SK-N-SH treated with all-trans-retinoic acid at 6 μM for 48 hours (cell line): ENCODE data around the gene NAA15.

ENCODE experiments used
- ATAC-seq: fragments of 200-7000 bp; cut with Tn5 transposase; 3 replicates; pipeline ENCODE4 v1.9.1; 2020; ENCODE audit warnings: mild to moderate bottlenecking, moderate library complexity
- ARNTL ChIP-seq: fragments of 450-650 bp; formaldehyde crosslinking; IDR thresholded peaks from 2 replicates; pipeline ENCODE4 v1.5.0; 2020; ENCODE audit warnings: low read depth, mild to moderate bottlenecking, moderate library complexity, borderline replicate concordance
- BACH2 ChIP-seq: fragments of 250-450 bp; sonication (Bioruptor Pico); IDR thresholded peaks from 2 replicates; pipeline ENCODE4 v1.9.0; 2021; ENCODE audit warnings: mild to moderate bottlenecking, borderline replicate concordance
- GLIS3 ChIP-seq: fragments of 250-450 bp; sonication (Bioruptor Pico); IDR thresholded peaks from 2 replicates; pipeline ENCODE4 v1.5.0; 2020; ENCODE audit warnings: mild to moderate bottlenecking, moderate library complexity
- ISL1 ChIP-seq: fragments of 250-450 bp; sonication (Bioruptor Pico); IDR thresholded peaks from 2 replicates; pipeline ENCODE4 v2.1.2; 2022; ENCODE audit warnings: mild to moderate bottlenecking, moderate library complexity
- OSR1 ChIP-seq: fragments of 250-450 bp; sonication (Bioruptor Pico); IDR thresholded peaks from 2 replicates; pipeline ENCODE4 v1.8.0; 2022; ENCODE audit warnings: moderate library complexity, mild to moderate bottlenecking, inconsistent platforms
- RARB ChIP-seq: fragments of 250-450 bp; sonication (Bioruptor Pico); IDR thresholded peaks from 2 replicates; pipeline ENCODE4 v1.8.0; 2021; ENCODE audit warnings: mild to moderate bottlenecking, moderate library complexity
- SNAI2 ChIP-seq: fragments of 250-450 bp; sonication (Bioruptor Pico); IDR thresholded peaks from 2 replicates; pipeline ENCODE4 v1.5.0; 2020; ENCODE audit warnings: mild to moderate bottlenecking, moderate library complexity
- ZC3H10 ChIP-seq: fragments of 250-450 bp; sonication (Bioruptor Pico); IDR thresholded peaks from 2 replicates; pipeline ENCODE4 v1.5.1; 2021; ENCODE audit warnings: mild to moderate bottlenecking, moderate library complexity
- ZFP3 ChIP-seq: fragments of 250-450 bp; sonication (Bioruptor Pico); IDR thresholded peaks from 2 replicates; pipeline ENCODE4 v1.5.0; 2020; ENCODE audit warnings: mild to moderate bottlenecking, moderate library complexity
- ZFP30 ChIP-seq: fragments of 450-650 bp; formaldehyde crosslinking; IDR thresholded peaks from 2 replicates; pipeline ENCODE4 v1.5.0; 2022; ENCODE audit warnings: mild to moderate bottlenecking, moderate library complexity
- ZNF565 ChIP-seq: fragments of 450-650 bp; formaldehyde crosslinking; conservative IDR thresholded peaks from 2 replicates; pipeline ENCODE4 v1.5.0; 2020; ENCODE audit warnings: low read depth, mild to moderate bottlenecking, moderate library complexity
- ZNF70 ChIP-seq: fragments of 450-650 bp; formaldehyde crosslinking; IDR thresholded peaks from 2 replicates; pipeline ENCODE4 v1.5.0; 2020; ENCODE audit warnings: mild to moderate bottlenecking, moderate library complexity
- ZNF8 ChIP-seq: fragments of 450-650 bp; formaldehyde crosslinking; IDR thresholded peaks from 2 replicates; pipeline ENCODE4 v1.5.0; 2020; ENCODE audit warnings: mild to moderate bottlenecking, moderate library complexity
- TF ChIP-seq, protein P1 (sequence below): fragments of 250-450 bp; sonication (Bioruptor Pico); IDR thresholded peaks from 2 replicates; pipeline ENCODE4 v1.5.1; 2021; ENCODE audit warnings: mild to moderate bottlenecking, moderate library complexity
- TF ChIP-seq, protein P2 (sequence below): fragments of 250-450 bp; sonication (Bioruptor Pico); IDR thresholded peaks from 2 replicates; pipeline ENCODE4 v1.5.0; 2020; ENCODE audit warnings: mild to moderate bottlenecking, moderate library complexity
- TF ChIP-seq, protein P3 (sequence below): fragments of 250-450 bp; sonication (Bioruptor Pico); IDR thresholded peaks from 2 replicates; pipeline ENCODE4 v1.5.1; 2020; ENCODE audit warnings: low read depth, mild to moderate bottlenecking, moderate library complexity
- TF ChIP-seq, protein P4 (sequence below): fragments of 250-450 bp; sonication (Bioruptor Pico); IDR thresholded peaks from 2 replicates; pipeline ENCODE4 v1.8.0; 2021; ENCODE audit warnings: low read depth, mild to moderate bottlenecking, moderate library complexity, borderline replicate concordance
- TF ChIP-seq, protein P5 (sequence below): fragments of 250-450 bp; sonication (Bioruptor Pico); IDR thresholded peaks from 2 replicates; pipeline ENCODE4 v1.8.0; 2020; ENCODE audit warnings: mild to moderate bottlenecking, moderate library complexity, borderline replicate concordance

NAA15 gene

DNA sequence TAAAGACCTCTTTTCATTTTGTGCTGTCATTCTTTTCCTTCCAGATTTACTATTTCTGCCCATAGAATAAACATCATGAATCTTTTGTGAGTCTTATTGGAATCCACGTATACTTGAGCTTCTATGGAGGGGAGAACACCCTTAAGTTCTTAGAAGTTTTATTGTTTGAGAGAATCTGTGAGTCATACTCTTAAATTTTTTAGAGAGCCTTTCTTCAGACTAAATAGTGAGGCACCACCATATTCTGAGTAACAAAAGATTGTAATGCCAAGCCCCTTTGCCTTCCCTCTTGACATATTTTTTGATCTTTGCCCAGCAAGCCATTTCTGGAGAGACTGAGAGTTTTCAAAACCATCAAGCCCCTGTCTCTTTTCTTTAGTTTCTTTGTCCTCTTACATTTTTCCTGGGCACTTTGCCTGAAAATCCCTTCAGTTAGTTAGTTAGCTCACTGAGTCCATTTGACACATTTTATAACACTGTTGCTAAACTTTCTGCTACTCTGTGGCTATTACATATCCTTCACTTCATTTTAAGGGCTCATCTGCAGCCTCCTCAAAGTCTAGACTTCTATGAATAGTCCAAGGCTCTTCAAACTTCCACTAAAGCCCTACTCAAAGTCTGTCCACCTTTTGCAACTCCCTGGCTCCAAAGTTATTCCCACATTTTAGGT, 66.3 kb downstream of the NAA15 start:
- no peak for TF ChIP-seq ZFP30 (CRISPR knock-in tag)
- no peak for TF ChIP-seq GLIS3 (CRISPR knock-in tag)
- TF ChIP-seq ZC3H10 (CRISPR knock-in tag): no peak
- TF ChIP-seq ARNTL (CRISPR knock-in tag): no peak
- no peak for TF ChIP-seq RARB (CRISPR knock-in tag)
- 0 out of 3 replicates have a peak, but pooled peaks have one; percentile 34 for ATAC-seq

DNA sequence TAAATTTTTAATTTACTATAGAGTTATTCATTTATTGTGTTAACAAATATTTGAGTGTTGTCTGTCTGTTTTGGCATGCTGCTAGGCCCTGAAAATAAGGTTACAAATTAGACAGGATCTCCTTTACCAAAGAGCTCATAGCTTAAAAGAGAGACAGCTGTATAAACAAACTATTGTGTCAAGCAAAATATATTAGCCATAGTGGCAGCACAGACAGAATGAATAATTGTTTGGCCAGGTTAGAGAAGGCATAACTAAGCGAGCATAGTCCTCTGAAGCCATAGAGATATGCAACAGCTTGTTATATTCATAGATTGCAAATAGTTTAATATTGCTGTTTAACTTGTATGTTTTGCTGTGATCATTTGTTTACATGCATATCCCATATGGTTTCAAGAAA, 67.7 kb downstream of the NAA15 start:
- no peak for TF ChIP-seq ISL1 (CRISPR knock-in tag)
- TF ChIP-seq, protein P1, sequence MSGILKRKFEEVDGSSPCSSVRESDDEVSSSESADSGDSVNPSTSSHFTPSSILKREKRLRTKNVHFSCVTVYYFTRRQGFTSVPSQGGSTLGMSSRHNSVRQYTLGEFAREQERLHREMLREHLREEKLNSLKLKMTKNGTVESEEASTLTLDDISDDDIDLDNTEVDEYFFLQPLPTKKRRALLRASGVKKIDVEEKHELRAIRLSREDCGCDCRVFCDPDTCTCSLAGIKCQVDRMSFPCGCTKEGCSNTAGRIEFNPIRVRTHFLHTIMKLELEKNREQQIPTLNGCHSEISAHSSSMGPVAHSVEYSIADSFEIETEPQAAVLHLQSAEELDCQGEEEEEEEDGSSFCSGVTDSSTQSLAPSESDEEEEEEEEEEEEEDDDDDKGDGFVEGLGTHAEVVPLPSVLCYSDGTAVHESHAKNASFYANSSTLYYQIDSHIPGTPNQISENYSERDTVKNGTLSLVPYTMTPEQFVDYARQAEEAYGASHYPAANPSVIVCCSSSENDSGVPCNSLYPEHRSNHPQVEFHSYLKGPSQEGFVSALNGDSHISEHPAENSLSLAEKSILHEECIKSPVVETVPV (CRISPR knock-in tag): no peak
- no peak for TF ChIP-seq ARNTL (CRISPR knock-in tag)
- TF ChIP-seq, protein P2, sequence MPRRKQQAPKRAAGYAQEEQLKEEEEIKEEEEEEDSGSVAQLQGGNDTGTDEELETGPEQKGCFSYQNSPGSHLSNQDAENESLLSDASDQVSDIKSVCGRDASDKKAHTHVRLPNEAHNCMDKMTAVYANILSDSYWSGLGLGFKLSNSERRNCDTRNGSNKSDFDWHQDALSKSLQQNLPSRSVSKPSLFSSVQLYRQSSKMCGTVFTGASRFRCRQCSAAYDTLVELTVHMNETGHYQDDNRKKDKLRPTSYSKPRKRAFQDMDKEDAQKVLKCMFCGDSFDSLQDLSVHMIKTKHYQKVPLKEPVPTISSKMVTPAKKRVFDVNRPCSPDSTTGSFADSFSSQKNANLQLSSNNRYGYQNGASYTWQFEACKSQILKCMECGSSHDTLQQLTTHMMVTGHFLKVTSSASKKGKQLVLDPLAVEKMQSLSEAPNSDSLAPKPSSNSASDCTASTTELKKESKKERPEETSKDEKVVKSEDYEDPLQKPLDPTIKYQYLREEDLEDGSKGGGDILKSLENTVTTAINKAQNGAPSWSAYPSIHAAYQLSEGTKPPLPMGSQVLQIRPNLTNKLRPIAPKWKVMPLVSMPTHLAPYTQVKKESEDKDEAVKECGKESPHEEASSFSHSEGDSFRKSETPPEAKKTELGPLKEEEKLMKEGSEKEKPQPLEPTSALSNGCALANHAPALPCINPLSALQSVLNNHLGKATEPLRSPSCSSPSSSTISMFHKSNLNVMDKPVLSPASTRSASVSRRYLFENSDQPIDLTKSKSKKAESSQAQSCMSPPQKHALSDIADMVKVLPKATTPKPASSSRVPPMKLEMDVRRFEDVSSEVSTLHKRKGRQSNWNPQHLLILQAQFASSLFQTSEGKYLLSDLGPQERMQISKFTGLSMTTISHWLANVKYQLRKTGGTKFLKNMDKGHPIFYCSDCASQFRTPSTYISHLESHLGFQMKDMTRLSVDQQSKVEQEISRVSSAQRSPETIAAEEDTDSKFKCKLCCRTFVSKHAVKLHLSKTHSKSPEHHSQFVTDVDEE (CRISPR knock-in tag): no peak
- no peak for TF ChIP-seq ZNF565 (CRISPR knock-in tag)
- TF ChIP-seq, protein P3, sequence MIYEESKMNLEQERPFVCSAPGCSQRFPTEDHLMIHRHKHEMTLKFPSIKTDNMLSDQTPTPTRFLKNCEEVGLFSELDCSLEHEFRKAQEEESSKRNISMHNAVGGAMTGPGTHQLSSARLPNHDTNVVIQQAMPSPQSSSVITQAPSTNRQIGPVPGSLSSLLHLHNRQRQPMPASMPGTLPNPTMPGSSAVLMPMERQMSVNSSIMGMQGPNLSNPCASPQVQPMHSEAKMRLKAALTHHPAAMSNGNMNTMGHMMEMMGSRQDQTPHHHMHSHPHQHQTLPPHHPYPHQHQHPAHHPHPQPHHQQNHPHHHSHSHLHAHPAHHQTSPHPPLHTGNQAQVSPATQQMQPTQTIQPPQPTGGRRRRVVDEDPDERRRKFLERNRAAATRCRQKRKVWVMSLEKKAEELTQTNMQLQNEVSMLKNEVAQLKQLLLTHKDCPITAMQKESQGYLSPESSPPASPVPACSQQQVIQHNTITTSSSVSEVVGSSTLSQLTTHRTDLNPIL (CRISPR knock-in tag): no peak
- TF ChIP-seq, protein P4, sequence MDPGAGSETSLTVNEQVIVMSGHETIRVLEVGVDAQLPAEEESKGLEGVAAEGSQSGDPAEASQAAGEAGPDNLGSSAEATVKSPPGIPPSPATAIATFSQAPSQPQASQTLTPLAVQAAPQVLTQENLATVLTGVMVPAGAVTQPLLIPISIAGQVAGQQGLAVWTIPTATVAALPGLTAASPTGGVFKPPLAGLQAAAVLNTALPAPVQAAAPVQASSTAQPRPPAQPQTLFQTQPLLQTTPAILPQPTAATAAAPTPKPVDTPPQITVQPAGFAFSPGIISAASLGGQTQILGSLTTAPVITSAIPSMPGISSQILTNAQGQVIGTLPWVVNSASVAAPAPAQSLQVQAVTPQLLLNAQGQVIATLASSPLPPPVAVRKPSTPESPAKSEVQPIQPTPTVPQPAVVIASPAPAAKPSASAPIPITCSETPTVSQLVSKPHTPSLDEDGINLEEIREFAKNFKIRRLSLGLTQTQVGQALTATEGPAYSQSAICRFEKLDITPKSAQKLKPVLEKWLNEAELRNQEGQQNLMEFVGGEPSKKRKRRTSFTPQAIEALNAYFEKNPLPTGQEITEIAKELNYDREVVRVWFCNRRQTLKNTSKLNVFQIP: no peak
- no peak for ATAC-seq

DNA sequence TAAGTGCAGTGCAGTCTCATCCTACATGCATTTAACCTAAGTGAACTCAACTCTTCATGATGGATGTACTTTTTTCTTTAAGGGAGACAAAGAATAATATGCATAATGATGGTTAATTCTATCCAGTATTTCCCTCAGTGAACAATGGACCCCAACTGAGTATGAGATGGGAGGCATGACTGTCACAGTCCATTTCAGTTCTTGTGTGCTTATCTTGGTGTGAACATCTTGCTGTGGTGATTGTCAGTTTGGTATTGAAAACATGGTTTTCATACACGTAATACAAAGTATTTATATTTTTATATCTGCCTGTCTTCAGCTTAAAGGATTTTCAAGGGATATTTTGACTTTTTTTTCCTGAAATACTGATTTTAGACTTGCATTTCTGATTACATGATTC, 72.9 kb downstream of the NAA15 start:
- ATAC-seq: no peak
- no peak for TF ChIP-seq OSR1
- TF ChIP-seq, protein P1 (CRISPR knock-in tag): no peak
- TF ChIP-seq, protein P4: no peak
- no peak for TF ChIP-seq ZNF565 (CRISPR knock-in tag)
- no peak for TF ChIP-seq ZNF70 (CRISPR knock-in tag)
- TF ChIP-seq RARB (CRISPR knock-in tag): no peak

DNA sequence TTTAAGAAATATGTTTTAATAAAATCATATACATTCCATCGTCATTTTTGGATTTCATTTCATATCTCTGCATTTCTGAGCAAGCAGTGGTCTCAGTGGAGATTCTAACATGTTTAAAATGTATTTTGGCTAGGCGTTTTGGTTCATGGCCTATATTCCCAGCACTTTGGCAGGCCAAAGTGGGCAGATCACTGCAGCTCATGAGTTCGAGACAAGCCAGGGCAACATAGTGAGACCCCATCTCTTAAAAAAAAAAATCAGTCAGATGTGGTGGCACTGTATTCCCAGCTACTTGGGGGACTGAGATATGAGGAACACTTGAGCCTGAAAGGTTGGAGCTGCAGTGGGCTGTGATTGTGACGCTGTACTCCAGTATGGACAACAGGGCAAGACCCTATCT, 85.1 kb downstream of the NAA15 start:
- no peak for ATAC-seq
- TF ChIP-seq RARB (CRISPR knock-in tag): no peak
- no peak for TF ChIP-seq ZFP30 (CRISPR knock-in tag)
- no peak for TF ChIP-seq ZNF8 (CRISPR knock-in tag)
- no peak for TF ChIP-seq ZNF70 (CRISPR knock-in tag)
- TF ChIP-seq OSR1: no peak
- TF ChIP-seq, protein P3 (CRISPR knock-in tag): no peak
- TF ChIP-seq, protein P1 (CRISPR knock-in tag): no peak
- TF ChIP-seq, protein P5, sequence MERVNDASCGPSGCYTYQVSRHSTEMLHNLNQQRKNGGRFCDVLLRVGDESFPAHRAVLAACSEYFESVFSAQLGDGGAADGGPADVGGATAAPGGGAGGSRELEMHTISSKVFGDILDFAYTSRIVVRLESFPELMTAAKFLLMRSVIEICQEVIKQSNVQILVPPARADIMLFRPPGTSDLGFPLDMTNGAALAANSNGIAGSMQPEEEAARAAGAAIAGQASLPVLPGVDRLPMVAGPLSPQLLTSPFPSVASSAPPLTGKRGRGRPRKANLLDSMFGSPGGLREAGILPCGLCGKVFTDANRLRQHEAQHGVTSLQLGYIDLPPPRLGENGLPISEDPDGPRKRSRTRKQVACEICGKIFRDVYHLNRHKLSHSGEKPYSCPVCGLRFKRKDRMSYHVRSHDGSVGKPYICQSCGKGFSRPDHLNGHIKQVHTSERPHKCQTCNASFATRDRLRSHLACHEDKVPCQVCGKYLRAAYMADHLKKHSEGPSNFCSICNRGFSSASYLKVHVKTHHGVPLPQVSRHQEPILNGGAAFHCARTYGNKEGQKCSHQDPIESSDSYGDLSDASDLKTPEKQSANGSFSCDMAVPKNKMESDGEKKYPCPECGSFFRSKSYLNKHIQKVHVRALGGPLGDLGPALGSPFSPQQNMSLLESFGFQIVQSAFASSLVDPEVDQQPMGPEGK (CRISPR knock-in tag): no peak
- no peak for TF ChIP-seq ZFP3 (CRISPR knock-in tag)
- no peak for TF ChIP-seq ISL1 (CRISPR knock-in tag)
- no peak for TF ChIP-seq BACH2 (CRISPR knock-in tag)
- TF ChIP-seq GLIS3 (CRISPR knock-in tag): no peak
- no peak for TF ChIP-seq SNAI2 (CRISPR knock-in tag)
